Suprapubic skin (tissue), 3 donors: ENCODE measurements around the gene KRTDAP.

Experiments used
- POLR2AphosphoS5 ChIP-seq, 3 donors: sonication (generic); formaldehyde crosslinking; IDR thresholded peaks; one replicate each; pipeline ENCODE4 v1.6.1; 2017; ENCODE audit warnings: antibody characterized with exemption in 3 of 3
- TF ChIP-seq, protein P1 (sequence below), 2 donors: fragments of 200-600 bp in 1 of 2; fragments of 450-650 bp in 1 of 2; sonication (generic) in 1 of 2; IDR thresholded peaks; one replicate each; pipeline ENCODE4 v1.5.1; 2016 to 2019; ENCODE audit warnings: antibody characterized with exemption in 2 of 2, mild to moderate bottlenecking in 1 of 2, moderate library complexity in 1 of 2

GRCh38 chr19:35484252-35485036 lies 5.8 kb downstream of the KRTDAP start:
- TF ChIP-seq POLR2AphosphoS5 (IDR thresholded peaks at IDR 0.05) = no peak
- TF ChIP-seq, protein P1, sequence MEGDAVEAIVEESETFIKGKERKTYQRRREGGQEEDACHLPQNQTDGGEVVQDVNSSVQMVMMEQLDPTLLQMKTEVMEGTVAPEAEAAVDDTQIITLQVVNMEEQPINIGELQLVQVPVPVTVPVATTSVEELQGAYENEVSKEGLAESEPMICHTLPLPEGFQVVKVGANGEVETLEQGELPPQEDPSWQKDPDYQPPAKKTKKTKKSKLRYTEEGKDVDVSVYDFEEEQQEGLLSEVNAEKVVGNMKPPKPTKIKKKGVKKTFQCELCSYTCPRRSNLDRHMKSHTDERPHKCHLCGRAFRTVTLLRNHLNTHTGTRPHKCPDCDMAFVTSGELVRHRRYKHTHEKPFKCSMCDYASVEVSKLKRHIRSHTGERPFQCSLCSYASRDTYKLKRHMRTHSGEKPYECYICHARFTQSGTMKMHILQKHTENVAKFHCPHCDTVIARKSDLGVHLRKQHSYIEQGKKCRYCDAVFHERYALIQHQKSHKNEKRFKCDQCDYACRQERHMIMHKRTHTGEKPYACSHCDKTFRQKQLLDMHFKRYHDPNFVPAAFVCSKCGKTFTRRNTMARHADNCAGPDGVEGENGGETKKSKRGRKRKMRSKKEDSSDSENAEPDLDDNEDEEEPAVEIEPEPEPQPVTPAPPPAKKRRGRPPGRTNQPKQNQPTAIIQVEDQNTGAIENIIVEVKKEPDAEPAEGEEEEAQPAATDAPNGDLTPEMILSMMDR (IDR thresholded peaks at IDR 0.05) = no peak
